Measurements from ENCODE around the gene PSMC3.

- TF ChIP-seq MEF2D (tag; conservative IDR thresholded peaks at IDR 0.05; ENCODE audit: low read depth), result no peak
- no peak for TF ChIP-seq THAP7 (CRISPR knock-in tag; IDR thresholded peaks at IDR 0.05)
- TF ChIP-seq BHLHE40 (IDR thresholded peaks at IDR 0.05; ENCODE audit: low read length), result no peak
- no peak for TF ChIP-seq CTCF (IDR thresholded peaks at IDR 0.05 in 2 of 3, conservative IDR thresholded peaks at IDR 0.05 in 1 of 3; ENCODE audit: insufficient read depth in 2 of 3, low read depth in 1 of 3, low read length in 3 of 3)
Measured at GRCh38 chr11:47442514-47442913, 16.3 kb upstream of the PSMC3 start.
